GM20000 (cell line): ENCODE results near the gene MTHFD2.
A peak's percentile ranks its signal among the peaks of the same experiment; 100 is the strongest.
"Not testable (repeated sequence)": the region's sequence is repeated elsewhere in the genome, so short reads cannot be mapped to it uniquely, and the experiment has no call there.

ENCODE experiments used
- DNase-seq: peaks from one replicate; pipeline ENCODE4 v3.0.0; 2012; ENCODE audit warnings: low spot score
- TF ChIP-seq, protein P1 (sequence below): IDR thresholded peaks from 2 replicates; pipeline ENCODE4 v1.5.1; 2012; ENCODE audit warnings: mild to moderate bottlenecking, control low read depth; ENCODE audit errors: extremely low read depth, missing control alignments

MTHFD2 gene

DNA sequence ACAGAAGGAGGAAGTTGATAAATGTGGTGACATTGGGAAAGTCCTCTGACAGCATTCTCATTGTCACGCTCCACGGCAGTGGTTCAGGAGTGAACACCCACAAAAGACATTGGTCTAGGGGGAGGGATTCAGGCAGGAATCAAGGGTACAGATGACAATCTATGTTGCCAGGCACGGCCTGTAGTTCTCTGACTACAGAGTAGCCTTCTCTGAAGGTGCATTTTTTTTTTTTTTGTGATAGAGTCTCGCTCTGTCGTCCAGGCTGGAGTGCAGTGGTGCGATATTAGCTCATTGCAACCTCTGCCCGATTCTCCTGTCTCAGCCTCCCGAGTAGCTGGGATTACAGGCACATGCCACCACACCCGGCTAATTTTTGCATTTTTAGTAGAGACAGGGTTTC lies 12.4 kb upstream of the MTHFD2 start:
- DNase-seq: peak; percentile 61
- TF ChIP-seq, protein P1, sequence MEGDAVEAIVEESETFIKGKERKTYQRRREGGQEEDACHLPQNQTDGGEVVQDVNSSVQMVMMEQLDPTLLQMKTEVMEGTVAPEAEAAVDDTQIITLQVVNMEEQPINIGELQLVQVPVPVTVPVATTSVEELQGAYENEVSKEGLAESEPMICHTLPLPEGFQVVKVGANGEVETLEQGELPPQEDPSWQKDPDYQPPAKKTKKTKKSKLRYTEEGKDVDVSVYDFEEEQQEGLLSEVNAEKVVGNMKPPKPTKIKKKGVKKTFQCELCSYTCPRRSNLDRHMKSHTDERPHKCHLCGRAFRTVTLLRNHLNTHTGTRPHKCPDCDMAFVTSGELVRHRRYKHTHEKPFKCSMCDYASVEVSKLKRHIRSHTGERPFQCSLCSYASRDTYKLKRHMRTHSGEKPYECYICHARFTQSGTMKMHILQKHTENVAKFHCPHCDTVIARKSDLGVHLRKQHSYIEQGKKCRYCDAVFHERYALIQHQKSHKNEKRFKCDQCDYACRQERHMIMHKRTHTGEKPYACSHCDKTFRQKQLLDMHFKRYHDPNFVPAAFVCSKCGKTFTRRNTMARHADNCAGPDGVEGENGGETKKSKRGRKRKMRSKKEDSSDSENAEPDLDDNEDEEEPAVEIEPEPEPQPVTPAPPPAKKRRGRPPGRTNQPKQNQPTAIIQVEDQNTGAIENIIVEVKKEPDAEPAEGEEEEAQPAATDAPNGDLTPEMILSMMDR: no peak

DNA sequence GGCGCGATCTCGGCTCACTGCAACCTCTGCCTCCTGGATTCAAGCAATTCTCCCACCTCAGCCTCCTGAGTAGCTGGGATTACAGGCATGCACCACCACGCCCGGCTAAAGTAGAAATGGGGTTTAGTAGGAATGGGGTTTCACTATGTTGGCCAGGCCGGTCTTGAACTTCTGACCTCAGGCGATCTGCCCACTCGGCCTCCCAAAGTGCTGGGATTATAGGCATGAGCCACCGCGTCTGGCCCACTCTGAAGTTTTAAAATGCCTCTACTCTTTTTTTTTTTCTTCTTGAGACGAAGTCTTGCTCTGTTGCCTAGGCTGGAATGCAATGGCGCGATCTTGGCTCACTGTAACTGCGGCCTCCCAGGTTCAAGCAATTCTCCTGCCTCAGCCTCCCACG lies 11.7 kb upstream of the MTHFD2 start:
- not testable (repeated sequence) for DNase-seq

DNA sequence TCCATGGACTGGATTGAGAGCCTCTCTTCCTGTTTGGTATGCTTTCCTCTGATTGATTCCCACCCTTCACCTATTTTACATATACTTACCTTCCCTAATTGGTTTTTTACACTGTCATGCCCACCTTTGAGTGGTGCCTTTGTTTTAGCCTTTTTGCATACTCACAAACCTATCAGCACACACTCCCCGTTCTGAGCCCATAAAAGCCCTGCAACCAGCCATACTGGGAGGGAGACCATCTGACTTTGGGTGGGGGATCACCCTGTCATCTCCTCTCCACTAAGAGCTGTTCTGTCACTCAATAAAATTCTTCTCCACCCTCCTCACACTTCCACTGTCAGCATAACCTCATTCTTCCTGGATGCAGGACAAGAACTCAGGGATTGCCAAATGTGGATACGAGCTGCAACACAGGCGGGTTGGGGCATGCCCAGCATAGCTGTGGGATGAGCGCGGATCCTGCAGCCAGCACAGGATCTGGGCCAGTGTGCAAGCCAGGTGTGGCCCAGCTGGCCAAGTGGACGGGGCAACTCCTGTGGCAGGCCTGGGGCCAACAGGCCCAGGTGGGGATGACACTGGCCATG lies 10.3 kb upstream of the MTHFD2 start:
- TF ChIP-seq, protein P1: no peak
- DNase-seq: no peak

DNA sequence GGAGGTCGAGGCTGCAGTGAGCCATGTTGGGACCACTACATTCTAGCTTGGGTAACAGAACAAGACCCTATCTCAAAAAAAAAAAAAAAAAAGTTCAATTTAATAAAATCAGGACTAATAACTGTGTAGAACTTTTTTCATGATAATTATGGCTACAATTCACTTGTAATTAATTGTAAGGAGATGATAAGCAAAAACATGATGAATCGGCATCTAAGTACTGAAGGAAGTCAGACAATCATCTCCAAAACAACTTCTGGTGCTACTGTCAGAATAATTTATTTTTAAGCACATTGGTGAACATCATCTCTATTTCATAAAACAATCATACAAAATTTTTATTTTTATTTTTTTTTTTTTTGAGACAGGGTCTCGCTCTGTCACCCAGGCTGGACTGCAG lies 9.7 kb upstream of the MTHFD2 start:
- TF ChIP-seq, protein P1: no peak
- DNase-seq: no peak

DNA sequence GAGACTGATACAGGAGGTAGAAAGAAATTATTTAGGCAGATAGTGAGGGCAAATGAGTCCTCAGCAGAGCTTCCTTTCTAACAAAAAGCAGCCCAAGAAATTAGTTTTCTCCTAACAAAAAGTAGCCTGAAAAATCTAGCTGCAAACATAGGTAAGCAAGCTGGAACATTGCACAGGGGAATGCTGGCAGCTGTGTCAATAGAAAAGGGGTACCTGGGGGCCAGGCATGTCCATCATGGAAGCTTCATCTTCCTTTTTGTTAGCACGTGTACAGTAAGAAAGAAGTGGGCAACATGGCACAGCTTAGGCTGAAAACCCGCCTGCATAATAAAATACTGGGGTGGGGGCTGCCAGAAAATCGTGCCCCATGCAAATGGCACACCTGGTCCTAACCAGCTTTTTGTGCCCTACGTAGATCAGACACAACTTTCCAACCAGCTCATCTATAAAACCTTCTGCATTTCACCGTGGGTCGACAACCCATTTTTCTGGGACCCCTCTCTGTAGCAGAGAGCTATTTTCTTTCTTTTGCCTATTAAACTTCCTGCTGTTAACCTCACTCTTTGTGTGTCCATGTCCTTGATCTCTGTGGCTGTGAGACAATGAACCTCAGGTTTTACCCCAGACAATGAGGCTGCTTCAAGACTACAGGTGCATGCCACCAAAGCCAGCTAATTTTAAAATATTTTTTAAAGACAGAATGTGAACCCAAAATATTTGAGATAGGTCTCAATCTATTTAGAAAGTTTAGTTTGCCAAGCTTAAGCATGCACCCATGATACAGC lies 6.6 kb upstream of the MTHFD2 start:
- TF ChIP-seq, protein P1: no peak
- no peak for DNase-seq

DNA sequence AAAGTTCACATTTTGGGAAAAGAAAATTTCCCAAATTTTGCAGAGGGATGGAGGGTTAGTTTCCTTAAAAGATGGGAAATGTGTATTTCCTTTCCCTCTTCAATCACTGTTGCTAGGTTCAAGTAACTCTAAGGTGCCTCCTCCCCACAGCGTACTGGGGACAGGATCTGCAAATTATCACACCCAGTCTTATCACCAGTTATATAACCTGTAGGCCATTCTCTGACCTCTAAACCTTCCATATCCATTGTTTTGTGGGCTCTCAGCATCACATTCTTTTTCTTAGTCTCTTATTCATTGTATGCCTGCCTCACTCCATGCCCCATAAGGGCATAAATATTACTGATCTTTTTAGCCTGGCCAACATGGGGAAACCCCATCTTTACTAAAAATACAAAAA lies 3.6 kb upstream of the MTHFD2 start:
- no peak for DNase-seq
- TF ChIP-seq, protein P1: no peak

DNA sequence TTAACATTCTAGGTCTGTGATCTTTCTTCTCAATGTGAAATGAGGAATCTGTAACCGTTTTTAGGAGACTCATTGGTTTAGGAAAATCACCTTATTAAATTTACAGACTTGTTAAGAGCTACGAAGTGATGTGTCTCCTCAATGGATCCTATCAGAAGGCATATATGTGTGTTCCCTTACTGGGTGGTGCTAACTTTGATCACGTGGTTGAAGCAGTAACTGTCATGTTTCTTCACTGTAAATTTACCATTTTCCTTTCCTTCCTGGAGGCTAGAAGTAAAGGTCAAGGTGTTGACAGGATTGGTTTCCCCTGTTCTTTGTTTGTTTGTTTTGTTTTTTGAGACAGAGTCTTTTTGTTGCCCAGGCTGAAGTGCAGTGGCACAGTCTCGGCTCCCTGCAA lies 1.4 kb upstream of the MTHFD2 start:
- TF ChIP-seq, protein P1: no peak
- no peak for DNase-seq

DNA sequence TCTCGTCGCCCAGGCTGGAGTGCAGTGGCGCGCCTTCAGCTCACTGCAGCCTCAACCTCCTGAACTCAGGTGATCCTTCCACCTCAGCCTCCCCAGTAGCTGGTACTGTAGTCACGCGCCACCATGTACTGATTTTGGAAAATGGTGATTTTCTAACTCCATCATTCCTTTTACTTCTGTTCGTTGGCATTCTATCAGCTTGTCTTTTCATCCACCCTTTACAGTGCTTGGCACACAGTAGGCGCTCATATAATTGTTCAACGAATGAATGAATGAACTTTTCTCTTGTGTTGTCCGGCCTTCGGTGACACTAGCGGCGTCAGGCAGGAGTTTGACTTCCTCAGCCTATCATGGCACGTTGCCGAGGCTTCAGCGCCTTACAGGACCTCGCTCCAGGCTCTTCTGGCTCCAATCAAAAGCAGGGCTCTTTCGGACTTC lies 373 bp upstream of the MTHFD2 start:
- no peak for DNase-seq
- TF ChIP-seq, protein P1: no peak
